ENCODE results near the gene HIP1R.

Gene HIP1R

DNA sequence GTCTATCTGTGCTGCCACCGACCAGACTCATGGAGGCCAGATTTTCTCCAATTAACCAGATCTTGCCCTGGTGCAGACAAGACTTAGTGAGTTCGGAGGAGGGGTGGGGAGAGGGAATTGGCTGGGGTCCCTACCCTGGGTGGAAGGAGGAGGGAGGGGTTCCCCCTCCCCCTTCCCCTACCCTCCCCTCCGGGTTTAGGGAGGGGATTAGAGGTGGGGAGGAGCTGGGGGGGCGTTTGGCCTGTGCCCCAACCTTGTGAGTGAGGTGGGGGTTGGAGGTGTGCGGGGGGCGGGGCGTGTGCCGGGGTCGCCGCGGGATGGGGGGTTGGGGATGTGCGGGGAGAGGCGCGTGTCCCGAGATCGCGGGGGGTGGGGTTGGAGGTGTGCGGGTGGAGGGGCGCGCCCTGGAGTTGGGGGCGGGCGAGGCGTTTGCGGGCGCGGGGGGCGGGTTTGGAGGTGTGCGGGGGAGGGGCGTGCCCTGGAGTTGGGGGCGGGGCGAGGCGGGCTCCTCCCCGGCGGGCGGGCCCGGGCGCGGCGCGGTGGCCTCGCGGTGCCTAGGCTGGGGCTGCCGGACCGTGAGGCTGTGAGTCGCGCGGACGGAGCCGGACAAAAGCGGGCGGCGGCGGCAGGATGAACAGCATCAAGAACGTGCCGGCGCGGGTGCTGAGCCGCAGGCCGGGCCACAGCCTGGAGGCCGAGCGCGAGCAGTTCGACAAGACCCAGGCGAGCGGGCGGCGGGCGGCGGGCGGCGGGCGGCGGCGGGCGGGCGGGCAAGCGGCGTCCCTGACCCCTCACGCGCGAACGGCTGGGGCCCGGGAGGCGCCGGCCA lies at the start of gene HIP1R:
HIP1R (plus strand) TSS at position 537 of the 829 bp plus-strand sequence; CDS start at position 631, 94 bp downstream.
- TF ChIP-seq, protein P1, sequence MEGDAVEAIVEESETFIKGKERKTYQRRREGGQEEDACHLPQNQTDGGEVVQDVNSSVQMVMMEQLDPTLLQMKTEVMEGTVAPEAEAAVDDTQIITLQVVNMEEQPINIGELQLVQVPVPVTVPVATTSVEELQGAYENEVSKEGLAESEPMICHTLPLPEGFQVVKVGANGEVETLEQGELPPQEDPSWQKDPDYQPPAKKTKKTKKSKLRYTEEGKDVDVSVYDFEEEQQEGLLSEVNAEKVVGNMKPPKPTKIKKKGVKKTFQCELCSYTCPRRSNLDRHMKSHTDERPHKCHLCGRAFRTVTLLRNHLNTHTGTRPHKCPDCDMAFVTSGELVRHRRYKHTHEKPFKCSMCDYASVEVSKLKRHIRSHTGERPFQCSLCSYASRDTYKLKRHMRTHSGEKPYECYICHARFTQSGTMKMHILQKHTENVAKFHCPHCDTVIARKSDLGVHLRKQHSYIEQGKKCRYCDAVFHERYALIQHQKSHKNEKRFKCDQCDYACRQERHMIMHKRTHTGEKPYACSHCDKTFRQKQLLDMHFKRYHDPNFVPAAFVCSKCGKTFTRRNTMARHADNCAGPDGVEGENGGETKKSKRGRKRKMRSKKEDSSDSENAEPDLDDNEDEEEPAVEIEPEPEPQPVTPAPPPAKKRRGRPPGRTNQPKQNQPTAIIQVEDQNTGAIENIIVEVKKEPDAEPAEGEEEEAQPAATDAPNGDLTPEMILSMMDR (conservative IDR thresholded peaks at IDR 0.05) = no peak
- peak within 1 kb of the TSS; percentile 84 for H3K27ac ChIP-seq

DNA sequence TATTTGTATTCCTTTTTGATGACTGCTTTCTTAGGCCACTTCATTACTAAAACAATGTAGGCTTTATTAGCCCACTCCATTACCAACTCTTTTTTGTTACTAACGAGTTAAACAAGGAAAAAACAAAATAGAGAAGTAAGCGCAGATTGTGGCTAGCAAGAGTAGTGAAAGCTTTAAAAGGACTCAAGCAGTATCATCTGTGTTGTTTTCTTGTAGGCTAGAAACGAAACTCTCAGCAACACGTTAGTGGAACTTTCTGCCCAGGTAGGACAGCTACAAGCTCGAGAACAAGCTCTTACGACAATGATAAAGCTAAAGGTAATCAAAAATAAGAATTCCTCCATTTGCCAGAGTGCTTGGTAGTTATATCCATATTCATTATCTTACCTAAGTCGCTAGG lies 49.8 kb upstream of the HIP1R start:
- no peak overlapping the region for H3K27ac ChIP-seq
- TF ChIP-seq, protein P1 (conservative IDR thresholded peaks at IDR 0.05) = no peak

DNA sequence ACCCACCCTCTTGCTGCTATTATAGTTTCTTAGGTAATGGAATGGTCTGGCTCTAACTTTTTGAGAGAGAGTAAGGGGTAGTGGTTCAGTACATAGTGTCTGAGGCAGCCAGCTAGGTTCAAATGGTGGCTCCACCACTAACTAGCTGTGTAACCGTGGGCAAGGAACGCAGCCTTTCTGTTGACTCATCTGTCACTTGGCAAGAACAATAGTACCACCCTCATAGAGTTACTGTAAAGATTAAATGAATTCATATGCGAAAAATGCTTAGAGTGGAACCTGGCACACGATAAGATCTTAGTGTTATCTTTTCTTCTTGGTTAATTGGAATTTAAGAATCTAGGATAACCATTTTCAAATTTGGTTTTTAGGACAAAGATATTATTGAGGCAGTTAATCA lies 46.9 kb upstream of the HIP1R start:
- TF ChIP-seq, protein P1 (conservative IDR thresholded peaks at IDR 0.05) = no peak
- no peak overlapping the region for H3K27ac ChIP-seq

DNA sequence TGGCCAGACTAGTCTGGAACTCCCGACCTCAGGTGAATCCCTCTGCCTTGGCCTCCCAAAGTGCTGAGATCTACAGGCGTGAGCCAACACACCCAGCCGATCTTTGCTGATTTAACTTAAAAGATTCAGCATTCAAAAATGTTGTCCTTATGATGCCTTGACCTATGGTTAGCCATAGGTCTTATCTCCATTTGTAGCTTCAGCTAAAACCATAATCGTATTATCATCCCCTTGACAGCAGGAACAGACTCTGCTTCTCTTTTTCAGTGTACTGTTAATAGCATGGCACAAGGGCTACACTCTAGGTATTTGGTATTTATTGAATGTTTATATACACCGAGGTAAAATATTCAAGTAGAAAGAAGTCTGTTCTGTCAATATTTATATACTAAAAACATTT lies 45.6 kb upstream of the HIP1R start:
- H3K27ac ChIP-seq = no peak overlapping the region
- TF ChIP-seq, protein P1 (conservative IDR thresholded peaks at IDR 0.05) = no peak

DNA sequence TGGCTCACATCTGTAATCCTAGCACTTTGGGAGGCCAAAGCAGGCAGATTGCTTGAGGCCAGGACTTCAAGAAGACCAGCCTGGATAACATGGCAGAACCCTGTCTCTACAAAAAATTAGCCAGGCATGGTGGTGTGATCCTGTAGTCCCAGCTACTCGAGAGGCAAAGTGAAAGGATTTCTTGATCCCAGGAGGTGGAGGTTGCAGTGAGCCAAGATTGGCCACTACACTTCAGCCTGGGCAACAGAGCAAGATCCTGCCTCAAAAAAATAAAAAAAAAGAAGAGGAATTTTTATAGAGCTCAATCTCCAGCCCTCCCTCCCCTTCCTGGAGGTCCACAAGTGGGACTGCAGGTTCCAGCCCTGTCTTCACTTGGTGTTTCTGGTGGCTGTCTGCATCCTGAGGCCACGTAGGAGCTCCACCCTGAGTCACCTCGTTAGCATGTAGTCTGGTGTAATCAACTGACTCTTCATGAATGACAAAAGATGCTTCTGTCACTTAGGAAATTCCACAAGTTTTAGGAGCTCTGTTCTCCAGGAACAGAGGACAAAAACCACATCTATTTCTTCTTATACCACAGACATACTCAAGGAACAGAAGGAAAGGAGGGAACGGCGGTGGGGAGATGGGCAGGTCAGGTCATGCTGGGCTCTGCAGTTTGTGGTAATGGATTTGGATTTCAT lies 44.7 kb upstream of the HIP1R start:
- TF ChIP-seq, protein P1 (conservative IDR thresholded peaks at IDR 0.05) = no peak
- no peak overlapping the region for H3K27ac ChIP-seq

DNA sequence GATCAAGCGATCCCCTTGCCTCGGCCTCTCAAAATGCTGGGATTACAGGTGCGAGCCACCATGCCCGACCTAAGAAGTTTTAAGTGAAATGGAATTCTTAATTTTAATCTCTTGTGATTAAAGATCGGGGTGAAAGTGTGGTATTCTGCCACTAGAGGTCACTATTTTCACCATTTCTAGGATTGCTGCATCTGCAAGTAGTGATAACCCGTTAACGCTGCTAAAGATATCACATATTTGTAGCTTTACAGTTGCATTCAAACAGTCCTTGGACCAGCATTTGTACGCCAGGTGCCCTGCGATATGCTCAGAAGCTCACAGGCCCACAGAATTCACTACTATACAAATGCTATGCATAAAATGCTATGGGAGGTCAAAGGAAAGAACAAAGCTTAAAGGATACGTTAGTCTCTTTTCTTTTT lies 41.6 kb upstream of the HIP1R start:
- H3K27ac ChIP-seq = no peak overlapping the region
- TF ChIP-seq, protein P1 (conservative IDR thresholded peaks at IDR 0.05) = peak; percentile 87

- H3K27ac ChIP-seq = no peak overlapping the region
- TF ChIP-seq, protein P1 (conservative IDR thresholded peaks at IDR 0.05) = no peak
Observed at GRCh38 chr12:122795807-122796206, 39.5 kb upstream of the HIP1R start.

Data from VCaP (cell line).